NCI-H1417 (cell line): ENCODE measurements around the gene CALCOCO2.

Experiments used
- DNase-seq, 3 experiments: peaks; one replicate each; lab custom pipeline; 2025; lab: John Stamatoyannopoulos, UW

CALCOCO2 gene

GRCh38 chr17:48873209-48873608 lies 42.4 kb downstream of the CALCOCO2 start:
- no peak for DNase-seq

GRCh38 chr17:48873696-48874443 lies 43.0 kb downstream of the CALCOCO2 start:
- no peak for DNase-seq

- DNase-seq: peak; percentile 48 to 86 (median 65)
Observed at GRCh38 chr17:48878920-48879898, 48.4 kb downstream of the CALCOCO2 start.

GRCh38 chr17:48882272-48882671 lies 51.4 kb downstream of the CALCOCO2 start:
- no peak for DNase-seq

GRCh38 chr17:48883171-48883570 lies 52.3 kb downstream of the CALCOCO2 start:
- DNase-seq: no peak

- no peak for DNase-seq
Observed at GRCh38 chr17:48890086-48890485, 59.3 kb downstream of the CALCOCO2 start.

- peak in 1 of 3 experiments; percentile 54 for DNase-seq
Observed at GRCh38 chr17:48892940-48893645, 62.3 kb downstream of the CALCOCO2 start.

- no peak for DNase-seq
Observed at GRCh38 chr17:48893646-48894508, 63.0 kb downstream of the CALCOCO2 start.

GRCh38 chr17:48894886-48895285 lies 64.1 kb downstream of the CALCOCO2 start:
- DNase-seq: no peak

- no peak for DNase-seq
Observed at GRCh38 chr17:48901241-48901640, 70.4 kb downstream of the CALCOCO2 start.

GRCh38 chr17:48903401-48903800 lies 72.6 kb downstream of the CALCOCO2 start:
- no peak for DNase-seq

GRCh38 chr17:48904428-48904827 lies 73.6 kb downstream of the CALCOCO2 start:
- DNase-seq: no peak

- DNase-seq: no peak
Observed at GRCh38 chr17:48905987-48906515, 75.2 kb downstream of the CALCOCO2 start.

- no peak for DNase-seq
Observed at GRCh38 chr17:48907713-48908046, 76.8 kb downstream of the CALCOCO2 start.

GRCh38 chr17:48908047-48908843 lies 77.4 kb downstream of the CALCOCO2 start, which contains the start of gene UBE2Z:
UBE2Z (plus strand) TSS chr17:48908407; CDS start chr17:48908504, 97 bp downstream.
- DNase-seq: peak; percentile 91 to 96 (median 96)

GRCh38 chr17:48908853-48909394 lies 78.1 kb downstream of the CALCOCO2 start:
- DNase-seq: peak; percentile 71 to 80 (median 75)

GRCh38 chr17:48909783-48910182 lies 78.9 kb downstream of the CALCOCO2 start:
- no peak for DNase-seq

- peak in 1 of 3 experiments; percentile 19 for DNase-seq
Observed at GRCh38 chr17:48910370-48910769, 79.5 kb downstream of the CALCOCO2 start.

GRCh38 chr17:48912476-48912875 lies 81.6 kb downstream of the CALCOCO2 start:
- no peak for DNase-seq
